HG03354 (cell line): Measurements from ENCODE around the gene GRIK1.

Experiments
- ATAC-seq: cut with Tn5 transposase; IDR thresholded peaks from one replicate; pipeline ENCODE4 v1.9.1; 2021; ENCODE audit warnings: mild to moderate bottlenecking; ENCODE audit not compliant: unreplicated experiment, poor library complexity, severe bottlenecking

The GRIK1 gene

DNA sequence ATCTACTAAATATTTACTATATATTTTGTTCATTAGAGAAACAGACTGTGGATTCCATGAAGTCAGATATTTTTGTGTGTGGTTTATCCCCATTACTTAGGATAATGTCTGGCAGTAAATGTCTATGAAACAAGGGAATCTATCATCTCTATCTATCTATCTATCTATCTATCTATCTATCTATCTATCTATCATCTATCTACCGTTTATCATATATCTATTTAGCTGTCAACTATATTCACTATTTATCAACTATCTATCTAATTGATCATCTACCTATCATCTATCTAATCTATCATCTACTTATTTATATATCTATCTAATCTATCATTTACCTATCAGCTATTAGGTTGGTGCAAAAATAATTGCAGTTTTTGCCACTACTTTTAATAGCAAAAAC lies 255.7 kb downstream of the GRIK1 start:
- no peak for ATAC-seq

DNA sequence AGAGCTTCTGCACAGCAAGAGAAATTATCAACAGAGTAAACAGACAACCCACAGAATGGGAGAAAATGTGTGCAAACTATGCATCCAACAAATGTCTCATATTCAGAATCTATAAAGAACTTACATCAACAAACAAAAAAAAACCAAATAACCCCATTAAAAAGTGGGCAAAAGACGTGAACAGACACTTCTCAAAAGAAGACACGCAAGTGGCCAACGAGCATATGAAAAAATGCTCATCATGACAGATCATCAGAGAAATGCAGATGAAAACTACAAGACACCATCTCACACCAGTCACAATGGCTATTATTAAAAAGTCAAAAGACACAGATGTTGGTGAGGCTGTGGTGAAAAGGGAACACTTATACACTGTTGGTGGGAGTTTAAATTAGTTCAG lies 257.0 kb downstream of the GRIK1 start:
- no peak for ATAC-seq

DNA sequence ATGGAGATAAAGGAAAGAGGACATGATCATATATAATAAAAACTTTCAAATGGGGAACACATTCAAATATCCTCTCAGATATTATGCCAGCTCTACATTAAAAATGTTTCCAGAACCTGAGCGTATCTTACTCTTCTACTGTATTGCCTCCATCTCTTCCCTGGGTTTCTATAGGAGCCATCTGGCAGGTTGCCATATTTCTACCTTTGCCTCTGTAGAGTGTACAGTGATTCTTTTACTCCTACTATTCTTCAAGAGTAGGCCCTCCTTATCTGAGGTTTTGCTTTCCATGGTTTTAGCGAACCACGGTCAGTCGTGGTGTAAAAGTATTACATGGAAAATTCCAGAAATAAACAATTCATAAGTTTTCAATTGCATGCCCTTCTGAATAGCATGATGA lies 259.5 kb downstream of the GRIK1 start:
- ATAC-seq: no peak

DNA sequence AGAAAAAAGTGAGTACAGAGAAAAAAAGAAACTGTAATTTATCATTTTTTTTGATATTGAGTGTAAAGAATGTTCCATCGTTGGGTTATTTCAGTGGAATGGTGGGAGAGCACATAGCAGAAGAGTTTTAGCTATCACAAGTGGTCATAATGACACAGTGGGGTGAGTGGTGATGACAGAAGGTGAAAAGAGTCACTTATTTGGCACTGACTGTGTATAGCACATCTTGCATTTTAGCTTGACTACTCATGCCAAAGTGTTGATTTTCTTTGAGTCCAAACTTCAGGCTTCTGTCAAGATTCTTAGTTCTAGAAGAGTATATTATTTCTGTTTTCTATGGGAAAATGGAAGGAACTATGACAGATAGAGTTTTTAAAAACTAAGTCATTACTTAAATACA lies 261.2 kb downstream of the GRIK1 start:
- no peak for ATAC-seq

DNA sequence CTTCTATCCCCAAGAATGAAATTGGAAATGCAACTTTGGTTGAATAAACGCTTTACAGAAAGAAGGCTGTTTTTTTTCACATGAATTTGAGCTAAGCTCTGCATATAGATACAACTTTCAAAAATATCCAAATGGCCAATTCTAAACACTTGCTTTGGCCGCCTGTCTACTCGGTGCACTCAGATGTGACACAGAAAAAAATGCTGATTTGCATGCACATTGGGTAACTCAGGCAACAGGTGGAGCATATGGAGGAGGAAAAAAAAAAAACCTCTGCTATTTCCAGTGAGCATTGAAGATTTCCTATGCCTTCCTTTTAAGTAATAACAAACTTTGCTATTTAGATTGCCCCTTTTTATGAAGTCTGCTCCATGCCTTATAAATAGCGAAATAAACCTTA lies 262.5 kb downstream of the GRIK1 start:
- peak; percentile 66 for ATAC-seq

DNA sequence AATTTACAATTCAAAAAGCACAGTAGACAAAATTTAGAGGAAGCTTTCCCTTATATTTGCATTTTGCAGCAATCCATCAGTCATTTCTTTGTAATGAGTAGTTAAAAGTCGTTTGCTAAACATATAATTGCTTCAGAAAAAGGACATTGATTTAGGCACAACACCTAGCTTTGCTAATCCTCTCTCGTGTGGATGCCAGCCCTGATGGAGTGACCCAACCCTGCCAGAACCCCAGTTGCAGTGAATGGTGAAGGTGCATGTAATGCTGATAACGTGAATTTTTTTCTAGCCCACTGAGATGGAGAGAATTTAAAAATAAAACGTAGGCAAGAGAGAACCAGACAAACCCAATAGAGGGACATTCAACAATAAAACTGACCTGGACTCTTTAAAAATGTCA lies 263.4 kb downstream of the GRIK1 start:
- no peak for ATAC-seq

DNA sequence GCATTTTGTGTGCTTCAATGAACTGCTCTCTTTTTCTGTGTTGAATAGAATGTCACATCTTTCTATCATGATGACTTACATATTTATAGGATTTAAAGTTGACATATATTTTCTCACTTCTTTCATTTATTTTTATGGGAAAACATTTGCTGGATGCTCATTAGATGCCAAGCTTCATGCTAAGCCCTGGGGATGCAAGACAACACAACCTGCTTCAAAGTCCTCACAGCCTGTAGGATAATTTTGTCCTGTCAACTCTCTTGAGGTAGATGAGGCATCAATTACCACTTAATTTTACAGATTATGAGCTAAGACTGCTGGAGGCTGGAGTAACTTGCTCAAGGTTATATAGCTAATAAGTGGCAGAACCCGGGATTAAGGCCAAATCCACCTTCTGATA lies 264.3 kb downstream of the GRIK1 start:
- ATAC-seq: no peak

DNA sequence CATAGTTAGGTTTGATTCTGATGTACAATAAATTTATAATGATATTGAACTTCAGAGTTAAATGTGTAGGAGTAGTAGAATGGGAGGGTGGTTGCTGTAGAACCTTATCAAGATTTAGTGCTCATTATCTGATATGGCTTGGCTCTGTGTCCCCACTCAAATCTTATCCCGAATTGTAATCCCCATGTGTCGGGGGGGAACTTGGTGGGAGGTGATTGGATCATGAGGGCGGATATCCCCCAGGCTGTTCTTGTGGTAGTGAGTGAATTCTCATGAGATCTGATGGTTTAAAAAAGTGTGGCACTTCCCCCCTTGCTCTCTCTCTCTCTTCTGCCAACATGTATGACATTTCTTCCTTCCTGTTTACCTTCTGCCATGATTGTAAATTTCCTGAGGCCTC lies 265.5 kb downstream of the GRIK1 start:
- no peak for ATAC-seq

DNA sequence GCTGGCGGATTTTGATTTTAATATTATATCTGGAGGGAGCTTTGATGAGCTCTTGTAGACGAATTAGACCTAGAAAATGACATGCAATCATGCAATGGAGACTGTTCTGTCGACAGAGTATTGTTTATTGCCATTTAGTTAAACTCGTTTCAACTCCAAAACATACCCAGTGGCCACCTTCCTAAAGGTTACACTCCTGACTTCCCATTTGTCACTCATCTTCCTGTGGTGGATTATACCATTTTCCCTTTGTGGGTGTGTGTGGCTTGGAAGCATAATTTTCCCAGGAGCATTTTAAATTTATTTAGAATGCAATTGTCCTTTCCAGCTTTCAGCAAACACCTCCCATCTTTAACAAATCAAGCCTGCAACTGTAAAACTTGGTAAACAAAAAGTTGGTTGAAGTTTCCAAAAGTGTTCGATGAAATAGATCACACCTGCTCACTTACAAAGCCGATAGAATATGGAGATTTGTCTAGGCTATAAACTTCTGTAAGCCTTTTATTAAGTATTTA lies 266.6 kb downstream of the GRIK1 start:
- ATAC-seq: no peak

DNA sequence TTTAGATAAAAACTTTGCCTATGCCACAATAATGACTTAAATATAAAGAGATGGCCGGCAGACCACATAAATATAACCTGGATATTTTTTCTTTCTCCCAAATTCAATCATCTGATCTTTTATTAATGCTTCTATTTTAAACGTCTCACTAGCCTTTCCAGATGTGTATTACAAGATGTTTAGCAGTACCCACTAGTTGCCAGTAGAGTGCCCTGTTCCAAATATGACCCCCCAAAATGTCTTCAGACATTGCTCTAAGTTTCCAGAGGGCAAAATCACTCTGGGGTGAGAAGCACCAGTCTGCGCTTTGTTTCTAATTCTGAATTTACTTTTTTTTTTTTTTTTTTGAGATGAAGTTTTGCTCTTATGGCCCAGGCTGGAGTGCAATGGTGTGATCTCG lies 268.1 kb downstream of the GRIK1 start:
- ATAC-seq: peak; percentile 50

DNA sequence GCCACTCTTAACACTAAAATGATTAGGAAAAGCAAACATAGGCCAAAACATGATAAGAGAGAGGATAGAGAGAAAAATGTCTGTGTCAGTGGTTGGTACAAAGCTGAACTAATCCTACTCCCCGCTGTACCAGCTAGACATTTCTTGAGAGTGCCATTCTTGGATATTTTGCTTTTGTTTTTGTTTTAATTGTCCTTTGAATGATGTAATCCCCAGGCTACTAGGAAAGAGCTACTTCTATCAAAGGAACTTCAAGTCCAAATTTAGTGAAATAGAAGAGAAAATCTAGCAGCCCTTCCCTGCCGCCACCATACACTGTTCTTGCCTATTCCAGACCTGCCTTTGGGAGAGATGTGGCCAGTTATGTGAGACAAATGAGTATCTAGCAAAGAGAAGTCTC lies 269.6 kb downstream of the GRIK1 start:
- no peak for ATAC-seq

DNA sequence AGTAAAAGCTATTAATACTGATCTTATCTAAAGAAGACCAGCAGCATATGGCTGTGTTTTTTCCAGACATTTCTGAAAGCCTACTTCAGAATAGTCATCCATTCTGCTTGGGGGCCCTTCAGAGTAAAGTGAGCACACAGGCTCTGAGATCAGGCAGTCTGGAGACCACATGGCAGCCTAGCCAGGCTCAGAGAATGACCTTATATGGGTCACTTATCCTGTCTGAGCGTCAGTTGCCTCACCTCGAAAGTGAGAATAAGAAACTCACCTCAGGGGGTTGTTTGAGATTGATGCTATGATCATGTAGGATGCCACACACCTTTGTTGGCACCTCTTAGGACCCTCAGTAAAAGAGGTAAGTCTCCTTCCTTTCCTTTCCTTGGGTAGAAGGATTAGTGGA lies 270.4 kb downstream of the GRIK1 start:
- no peak for ATAC-seq

DNA sequence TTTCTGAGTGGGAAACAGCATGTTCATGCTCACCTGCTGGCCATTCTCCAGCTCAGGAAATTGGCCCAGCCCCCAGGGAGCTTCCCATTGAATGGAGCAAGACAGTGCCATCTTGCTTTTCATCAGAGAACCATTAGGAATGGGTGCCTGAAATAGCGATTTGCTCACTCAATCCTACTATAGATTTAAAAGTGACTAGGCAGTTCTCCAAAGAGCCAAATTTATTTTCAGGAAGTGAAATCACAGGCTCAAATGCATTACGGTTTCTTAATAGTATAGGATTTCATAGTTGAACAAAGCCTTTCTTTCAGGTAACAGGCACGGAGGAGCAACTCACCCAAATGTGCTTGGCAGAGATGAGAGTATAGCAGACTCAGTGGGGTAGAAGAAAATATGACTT lies 272.1 kb downstream of the GRIK1 start:
- no peak for ATAC-seq

DNA sequence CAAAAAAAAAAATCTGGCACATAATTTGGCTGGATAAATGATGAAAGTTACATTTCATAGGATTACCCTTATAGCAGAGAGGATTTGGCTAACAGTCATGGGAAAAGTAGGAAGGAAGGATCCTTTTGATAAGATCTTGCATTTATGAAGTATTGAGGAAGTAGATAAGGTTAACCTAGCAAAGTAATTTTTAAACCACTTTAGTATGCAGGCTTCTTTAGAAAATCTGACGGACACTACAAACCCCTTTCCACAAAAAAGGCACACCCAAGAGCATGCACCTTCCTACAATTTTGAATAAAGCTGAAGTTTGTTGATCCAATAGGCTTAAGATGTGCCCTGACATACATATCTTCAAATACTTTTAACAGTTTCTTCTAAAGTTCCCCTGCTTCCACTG lies 275.2 kb downstream of the GRIK1 start:
- ATAC-seq: no peak

DNA sequence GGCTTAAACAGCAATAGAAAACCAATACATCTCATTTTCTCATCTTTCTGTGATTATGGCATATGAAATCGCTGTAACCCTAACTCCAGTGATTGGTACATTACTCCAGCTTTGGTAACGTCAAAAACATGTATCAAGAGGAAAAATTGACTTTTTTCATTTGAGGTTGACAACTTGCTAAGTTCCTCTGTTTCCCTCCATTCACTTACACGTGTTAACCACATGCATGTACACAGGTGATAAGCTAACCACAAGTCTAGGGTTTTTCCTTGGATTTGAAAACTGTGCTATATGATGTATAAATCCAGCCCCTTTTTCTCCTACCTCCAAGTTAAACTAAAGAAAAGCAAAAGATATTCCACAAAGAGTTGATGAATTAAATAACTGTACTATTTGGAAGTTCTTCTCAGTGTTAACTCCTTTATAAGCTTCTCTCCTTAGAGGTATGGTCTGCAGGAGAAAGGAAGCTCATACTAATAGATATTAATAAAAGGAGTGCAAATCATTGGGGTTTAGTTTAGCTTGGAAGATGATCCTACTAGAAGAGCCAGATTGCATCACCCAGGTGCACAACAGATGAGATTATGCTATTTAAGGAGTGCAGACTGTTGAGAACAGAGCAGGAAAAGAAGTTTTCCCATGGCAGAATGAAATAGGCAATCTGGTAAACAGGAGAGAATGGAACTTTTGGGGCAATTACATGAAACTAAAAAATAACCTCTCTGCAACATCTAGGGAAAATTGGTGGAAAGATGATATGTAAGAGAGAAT lies 277.9 kb downstream of the GRIK1 start:
- ATAC-seq: no peak

DNA sequence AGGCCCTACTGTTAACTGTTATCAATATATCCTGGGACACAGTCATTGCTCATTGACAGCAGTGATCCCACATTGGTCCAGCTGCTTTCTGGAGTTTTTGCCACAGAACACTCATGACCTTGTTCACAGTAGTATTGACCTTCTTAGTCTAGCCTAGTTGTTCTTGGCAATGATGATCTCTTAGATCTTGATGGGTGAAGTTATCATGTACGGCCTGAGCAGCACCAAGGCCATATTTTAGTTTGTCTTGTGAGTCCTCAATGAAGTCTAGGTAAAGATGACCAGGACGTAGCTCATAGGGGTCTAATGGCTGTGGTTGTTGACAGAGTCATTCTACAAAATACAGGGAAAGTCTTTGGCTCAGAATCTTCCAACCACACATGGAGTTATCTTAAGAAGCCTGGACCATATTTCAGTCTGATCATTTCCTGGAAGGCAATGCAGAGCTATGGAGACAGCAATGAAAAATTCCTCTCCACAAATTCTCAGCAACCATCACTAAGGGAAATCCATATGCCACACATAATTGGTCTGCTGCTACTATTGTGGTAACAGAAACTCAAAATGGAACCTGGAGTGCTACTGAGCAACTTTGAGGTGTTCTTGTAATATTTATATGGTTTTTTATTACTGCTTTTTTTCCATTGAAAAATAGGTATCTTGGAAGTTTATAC lies 279.6 kb downstream of the GRIK1 start:
- ATAC-seq: no peak

DNA sequence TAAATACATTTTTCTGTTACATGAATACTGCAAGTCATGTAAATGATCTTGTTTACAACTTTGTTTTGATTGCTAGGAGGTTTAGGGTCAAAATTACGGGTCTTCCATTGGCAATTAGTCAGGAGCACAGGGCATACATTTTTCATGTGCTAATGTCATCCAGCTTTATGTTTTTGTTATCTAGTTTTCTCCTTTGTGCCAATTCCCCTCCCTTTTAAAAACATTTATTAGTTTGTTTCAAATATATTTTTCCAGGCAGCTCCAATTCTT lies 280.9 kb downstream of the GRIK1 start:
- ATAC-seq: no peak

DNA sequence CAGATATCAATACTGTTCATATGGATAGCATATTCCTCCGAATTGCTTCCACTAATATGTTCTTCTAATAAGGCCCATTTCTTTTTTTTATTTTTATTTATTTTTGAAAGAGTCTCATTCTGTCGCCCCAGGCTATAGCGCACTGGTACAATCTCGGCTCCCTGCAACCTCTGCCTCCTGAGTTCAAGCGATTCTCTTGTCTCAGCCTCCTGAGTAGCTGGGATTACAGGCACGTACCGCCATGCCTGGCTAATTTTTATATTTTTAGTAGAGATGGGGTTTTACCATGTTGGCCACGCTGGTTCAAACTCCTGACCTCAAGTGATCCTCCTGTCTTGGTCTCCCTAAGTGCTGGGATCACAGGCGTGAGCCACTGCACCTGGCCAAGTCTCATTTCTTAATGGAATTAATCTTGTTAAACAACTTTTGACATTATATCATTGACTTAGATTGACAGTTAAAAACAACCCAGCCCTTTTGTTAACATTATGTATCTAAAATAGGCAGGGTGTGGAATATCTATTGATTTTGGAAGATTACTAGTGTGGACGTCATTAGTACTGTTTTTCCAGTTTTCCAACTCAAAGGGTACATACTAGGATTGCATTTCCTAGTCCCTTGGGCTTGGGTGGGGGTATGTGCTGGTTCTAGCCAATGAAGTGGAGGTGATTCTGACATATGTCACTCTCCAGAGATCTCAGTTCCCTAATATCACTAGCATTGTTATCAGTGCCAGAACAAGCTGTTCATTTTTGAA lies 281.4 kb downstream of the GRIK1 start:
- no peak for ATAC-seq

DNA sequence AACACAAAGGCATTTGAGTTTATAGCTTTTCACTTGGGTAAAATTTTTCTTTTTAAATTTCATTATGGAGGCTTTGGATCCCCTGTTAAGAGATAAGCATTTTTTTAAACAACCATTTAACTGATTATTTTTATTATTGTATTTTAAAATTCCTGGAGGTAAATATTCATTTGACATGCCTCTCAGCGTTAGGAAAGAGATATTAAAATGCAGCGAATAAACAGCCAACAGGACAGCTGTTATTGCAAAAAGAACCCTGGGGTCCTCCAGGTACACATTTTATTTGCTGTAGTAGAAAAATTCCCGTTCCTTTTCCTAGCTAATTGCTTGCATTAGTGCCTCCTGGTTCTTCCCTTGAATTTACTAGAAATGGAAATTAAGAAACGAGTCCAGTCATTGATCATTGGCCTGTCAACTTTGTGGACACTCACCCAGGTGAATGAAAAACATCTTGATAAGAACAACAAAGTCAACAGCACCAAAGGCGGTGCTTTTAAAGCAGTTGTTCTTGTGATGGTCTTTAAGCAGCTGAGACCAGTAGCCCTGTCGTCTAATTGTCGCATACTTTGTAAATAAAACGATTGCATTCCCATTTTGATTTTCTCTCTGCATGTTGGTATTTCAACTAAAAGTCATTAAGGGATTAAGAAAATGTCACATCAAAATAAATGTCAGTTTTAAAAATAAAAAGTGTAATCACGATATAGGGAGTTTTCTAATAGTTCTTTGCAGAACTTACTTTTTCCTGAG lies 282.4 kb downstream of the GRIK1 start:
- ATAC-seq: no peak

DNA sequence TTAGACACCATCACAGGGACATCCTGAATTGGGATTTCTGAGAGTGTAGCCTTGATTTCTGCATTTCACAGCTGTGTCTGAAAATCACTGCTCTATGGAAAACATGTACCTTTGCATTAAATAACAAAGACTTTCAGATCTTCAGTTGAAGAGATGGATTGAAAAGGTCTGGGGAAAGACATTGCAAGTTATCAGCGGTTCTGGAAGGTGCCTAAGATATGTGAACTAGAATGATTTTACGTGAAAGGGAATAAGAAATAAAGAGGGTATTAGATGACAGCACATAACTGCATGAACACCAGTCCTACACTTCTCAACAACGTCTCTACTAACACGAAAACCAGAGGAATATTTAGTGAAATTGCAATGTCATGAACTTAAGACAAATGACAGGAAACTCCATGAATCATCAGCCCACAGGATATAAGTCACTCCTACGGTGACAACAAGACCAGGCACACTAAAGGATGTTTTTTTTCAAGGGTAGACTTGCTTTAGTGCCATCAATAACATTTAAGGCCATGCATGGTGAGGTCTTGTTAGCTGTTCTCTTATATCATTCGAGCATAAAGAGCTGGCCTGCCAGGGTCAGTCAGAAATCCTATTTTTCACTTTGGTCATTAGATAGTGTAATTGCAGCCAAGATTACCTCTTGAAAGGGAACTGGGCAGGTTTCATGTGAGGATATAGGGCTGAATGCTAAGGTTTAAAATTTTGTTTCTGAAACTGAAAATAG lies 283.1 kb downstream of the GRIK1 start:
- ATAC-seq: no peak
